Measurements from ENCODE around the gene LRRFIP2. TPM values are rescaled to one million over a fixed set of nuclear protein-coding genes. Genes with fewer than 3 reads are reported as not detected.

LRRFIP2 gene
- total RNA-seq, 1 donor from 2014 or later: 33.9 TPM

- H3K4me1 ChIP-seq (ENCODE audit: control insufficient read depth in 3 of 3, insufficient read depth in 3 of 3, low read length in 3 of 3): peaks cover 16 to 30% (median 18%) of the 10 kb centered on the region in 3 donors
- peak overlapping the region in 2 of 3 donors; percentile 65 to 71 for H3K9ac ChIP-seq (ENCODE audit: low read depth in 1 of 3, low read length in 3 of 3)
- peak overlapping the region; percentile 54 for H3K27ac ChIP-seq (ENCODE audit: low read depth, low read length)
- no peaks in the 10 kb centered on the region for H3K27me3 ChIP-seq (ENCODE audit: control insufficient read depth in 3 of 3, insufficient read depth in 3 of 3, low read length in 3 of 3)
- no peaks in the 10 kb centered on the region for H3K9me3 ChIP-seq (ENCODE audit: control insufficient read depth in 3 of 3, low read length in 3 of 3)
- H3K36me3 ChIP-seq (ENCODE audit: control insufficient read depth in 3 of 3, insufficient read depth in 3 of 3, low read length in 3 of 3): peaks cover 0 to 16% (median 3%) of the 10 kb centered on the region in 3 donors
- H3K4me3 ChIP-seq (ENCODE audit: low read length in 3 of 3): no peak overlapping the region
Measured at GRCh38 chr3:37170513-37170912, 3.9 kb downstream of the LRRFIP2 start.

GRCh38 chr3:37170060-37170459 lies 4.3 kb downstream of the LRRFIP2 start:
- Histone ChIP-seq H3K9me3 (ENCODE audit: control insufficient read depth in 3 of 3, low read length in 3 of 3) (no peaks in the 10 kb centered on the region), H3K27me3 (ENCODE audit: control insufficient read depth in 3 of 3, insufficient read depth in 3 of 3, low read length in 3 of 3) (no peaks in the 10 kb centered on the region), H3K4me1 (ENCODE audit: control insufficient read depth in 3 of 3, insufficient read depth in 3 of 3, low read length in 3 of 3) (peaks cover 16 to 28% (median 18%) of the 10 kb centered on the region in 3 donors), H3K27ac (ENCODE audit: low read depth, low read length) (no peak overlapping the region), H3K4me3 (ENCODE audit: low read length in 3 of 3) (no peak overlapping the region), H3K36me3 (ENCODE audit: control insufficient read depth in 3 of 3, insufficient read depth in 3 of 3, low read length in 3 of 3) (peaks cover 0 to 16% (median 3%) of the 10 kb centered on the region in 3 donors), H3K9ac (ENCODE audit: low read depth in 1 of 3, low read length in 3 of 3) (no peak overlapping the region)

- H3K4me3 ChIP-seq (ENCODE audit: low read length in 3 of 3): no peak overlapping the region
- no peaks in the 10 kb centered on the region for H3K9me3 ChIP-seq (ENCODE audit: control insufficient read depth in 3 of 3, low read length in 3 of 3)
- H3K27me3 ChIP-seq (ENCODE audit: control insufficient read depth in 3 of 3, insufficient read depth in 3 of 3, low read length in 3 of 3): no peaks in the 10 kb centered on the region
- no peak overlapping the region for H3K9ac ChIP-seq (ENCODE audit: low read depth in 1 of 3, low read length in 3 of 3)
- H3K4me1 ChIP-seq (ENCODE audit: control insufficient read depth in 3 of 3, insufficient read depth in 3 of 3, low read length in 3 of 3): peaks cover 13 to 21% (median 18%) of the 10 kb centered on the region in 3 donors
- peaks cover 0 to 16% (median 3%) of the 10 kb centered on the region in 3 donors for H3K36me3 ChIP-seq (ENCODE audit: control insufficient read depth in 3 of 3, insufficient read depth in 3 of 3, low read length in 3 of 3)
- H3K27ac ChIP-seq (ENCODE audit: low read depth, low read length): no peak overlapping the region
Measured at GRCh38 chr3:37168896-37169295, 5.5 kb downstream of the LRRFIP2 start.

GRCh38 chr3:37163262-37164015 lies 10.9 kb downstream of the LRRFIP2 start:
- Histone ChIP-seq H3K36me3 (ENCODE audit: control insufficient read depth in 3 of 3, insufficient read depth in 3 of 3, low read length in 3 of 3) (no peaks in the 10 kb centered on the region), H3K9ac (ENCODE audit: low read depth in 1 of 3, low read length in 3 of 3) (no peak overlapping the region), H3K27me3 (ENCODE audit: control insufficient read depth in 3 of 3, insufficient read depth in 3 of 3, low read length in 3 of 3) (no peaks in the 10 kb centered on the region), H3K27ac (ENCODE audit: low read depth, low read length) (no peak overlapping the region), H3K4me1 (ENCODE audit: control insufficient read depth in 3 of 3, insufficient read depth in 3 of 3, low read length in 3 of 3) (peaks cover 0 to 6% (median 0%) of the 10 kb centered on the region in 3 donors), H3K9me3 (ENCODE audit: control insufficient read depth in 3 of 3, low read length in 3 of 3) (no peaks in the 10 kb centered on the region), H3K4me3 (ENCODE audit: low read length in 3 of 3) (no peak overlapping the region)

- H3K27me3 ChIP-seq (ENCODE audit: control insufficient read depth in 3 of 3, insufficient read depth in 3 of 3, low read length in 3 of 3): no peaks in the 10 kb centered on the region
- no peak overlapping the region for H3K4me3 ChIP-seq (ENCODE audit: low read length in 3 of 3)
- no peaks in the 10 kb centered on the region for H3K36me3 ChIP-seq (ENCODE audit: control insufficient read depth in 3 of 3, insufficient read depth in 3 of 3, low read length in 3 of 3)
- no peaks in the 10 kb centered on the region for H3K9me3 ChIP-seq (ENCODE audit: control insufficient read depth in 3 of 3, low read length in 3 of 3)
- no peak overlapping the region for H3K9ac ChIP-seq (ENCODE audit: low read depth in 1 of 3, low read length in 3 of 3)
- no peak overlapping the region for H3K27ac ChIP-seq (ENCODE audit: low read depth, low read length)
- H3K4me1 ChIP-seq (ENCODE audit: control insufficient read depth in 3 of 3, insufficient read depth in 3 of 3, low read length in 3 of 3): peaks cover 0 to 6% (median 0%) of the 10 kb centered on the region in 3 donors
Measured at GRCh38 chr3:37162501-37163245, 11.7 kb downstream of the LRRFIP2 start.

DNA sequence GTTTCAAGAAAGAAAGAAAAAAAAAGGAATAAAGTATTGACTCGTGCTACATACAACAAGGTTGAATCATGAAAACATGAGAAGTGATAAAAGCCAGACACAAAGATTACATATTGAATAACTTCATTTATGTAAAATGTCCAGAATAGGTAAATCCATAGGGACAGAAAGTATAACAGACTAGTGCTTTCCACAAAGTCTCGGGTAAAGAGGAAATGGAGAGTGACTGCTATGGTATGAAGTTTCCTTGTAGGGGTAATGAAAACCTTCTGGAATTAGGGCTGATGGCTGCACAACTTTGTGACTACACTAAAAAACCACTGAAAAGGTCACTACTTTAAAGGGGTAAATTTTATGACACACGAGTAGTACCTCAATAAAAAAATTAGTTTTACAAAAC lies 13.0 kb downstream of the LRRFIP2 start:
- H3K27me3 ChIP-seq (ENCODE audit: control insufficient read depth in 3 of 3, insufficient read depth in 3 of 3, low read length in 3 of 3): no peaks in the 10 kb centered on the region

GRCh38 chr3:37155782-37156181 lies 18.6 kb downstream of the LRRFIP2 start:
- no peak overlapping the region for H3K27ac ChIP-seq (ENCODE audit: low read depth, low read length)
- no peak overlapping the region for H3K4me3 ChIP-seq (ENCODE audit: low read length in 3 of 3)
- no peaks in the 10 kb centered on the region for H3K36me3 ChIP-seq (ENCODE audit: control insufficient read depth in 3 of 3, insufficient read depth in 3 of 3, low read length in 3 of 3)
- no peaks in the 10 kb centered on the region for H3K9me3 ChIP-seq (ENCODE audit: control insufficient read depth in 3 of 3, low read length in 3 of 3)
- no peak overlapping the region for H3K9ac ChIP-seq (ENCODE audit: low read depth in 1 of 3, low read length in 3 of 3)
- no peaks in the 10 kb centered on the region for H3K4me1 ChIP-seq (ENCODE audit: control insufficient read depth in 3 of 3, insufficient read depth in 3 of 3, low read length in 3 of 3)
- no peaks in the 10 kb centered on the region for H3K27me3 ChIP-seq (ENCODE audit: control insufficient read depth in 3 of 3, insufficient read depth in 3 of 3, low read length in 3 of 3)

More for the DNA sequence above, 13.0 kb downstream of the LRRFIP2 start:
- H3K9me3 ChIP-seq (ENCODE audit: control insufficient read depth in 3 of 3, low read length in 3 of 3): no peaks in the 10 kb centered on the region
- H3K4me1 ChIP-seq (ENCODE audit: control insufficient read depth in 3 of 3, insufficient read depth in 3 of 3, low read length in 3 of 3): peaks cover 0 to 6% (median 0%) of the 10 kb centered on the region in 3 donors
- H3K36me3 ChIP-seq (ENCODE audit: control insufficient read depth in 3 of 3, insufficient read depth in 3 of 3, low read length in 3 of 3): no peaks in the 10 kb centered on the region
- no peak overlapping the region for H3K27ac ChIP-seq (ENCODE audit: low read depth, low read length)
- H3K9ac ChIP-seq (ENCODE audit: low read depth in 1 of 3, low read length in 3 of 3): no peak overlapping the region
- H3K4me3 ChIP-seq (ENCODE audit: low read length in 3 of 3): no peak overlapping the region

DNA sequence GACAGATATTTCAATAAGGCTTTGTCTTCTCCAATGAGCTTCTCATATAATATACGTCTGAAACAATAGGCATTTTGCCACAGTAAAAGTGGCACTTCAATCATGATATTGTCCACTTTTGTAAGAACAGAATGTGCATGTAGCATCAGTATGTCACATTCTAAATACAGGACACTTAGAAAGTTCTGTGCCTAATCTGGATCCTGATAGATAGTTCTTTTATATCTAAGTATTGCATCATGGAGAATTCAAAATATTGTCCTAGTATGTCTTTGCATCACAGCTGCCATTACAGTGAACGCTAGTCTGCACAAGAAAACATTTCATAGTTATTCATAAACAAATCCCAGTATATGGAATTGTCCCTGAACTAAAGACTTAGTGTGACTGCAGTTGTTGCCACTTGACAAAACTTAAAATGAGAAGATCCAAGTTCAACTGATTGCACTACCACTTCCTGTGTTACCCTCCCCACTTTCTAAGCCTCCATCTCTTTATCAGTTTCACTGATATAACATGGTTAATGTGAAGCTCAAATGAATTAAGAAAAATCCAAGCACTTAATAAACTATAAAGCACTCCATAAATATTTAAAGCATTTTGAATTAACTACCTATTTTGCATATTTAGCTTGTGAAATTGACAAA lies 19.6 kb downstream of the LRRFIP2 start:
- Histone ChIP-seq H3K27ac (ENCODE audit: low read depth, low read length) (no peak overlapping the region), H3K9me3 (ENCODE audit: control insufficient read depth in 3 of 3, low read length in 3 of 3) (no peaks in the 10 kb centered on the region), H3K36me3 (ENCODE audit: control insufficient read depth in 3 of 3, insufficient read depth in 3 of 3, low read length in 3 of 3) (no peaks in the 10 kb centered on the region), H3K4me3 (ENCODE audit: low read length in 3 of 3) (no peak overlapping the region), H3K4me1 (ENCODE audit: control insufficient read depth in 3 of 3, insufficient read depth in 3 of 3, low read length in 3 of 3) (no peaks in the 10 kb centered on the region), H3K27me3 (ENCODE audit: control insufficient read depth in 3 of 3, insufficient read depth in 3 of 3, low read length in 3 of 3) (no peaks in the 10 kb centered on the region), H3K9ac (ENCODE audit: low read depth in 1 of 3, low read length in 3 of 3) (no peak overlapping the region)

GRCh38 chr3:37150621-37151020 lies 23.8 kb downstream of the LRRFIP2 start:
- no peaks in the 10 kb centered on the region for H3K9me3 ChIP-seq (ENCODE audit: control insufficient read depth in 3 of 3, low read length in 3 of 3)
- H3K4me3 ChIP-seq (ENCODE audit: low read length in 3 of 3): no peak overlapping the region
- H3K27me3 ChIP-seq (ENCODE audit: control insufficient read depth in 3 of 3, insufficient read depth in 3 of 3, low read length in 3 of 3): no peaks in the 10 kb centered on the region
- no peak overlapping the region for H3K27ac ChIP-seq (ENCODE audit: low read depth, low read length)
- H3K36me3 ChIP-seq (ENCODE audit: control insufficient read depth in 3 of 3, insufficient read depth in 3 of 3, low read length in 3 of 3): no peaks in the 10 kb centered on the region
- H3K9ac ChIP-seq (ENCODE audit: low read depth in 1 of 3, low read length in 3 of 3): no peak overlapping the region
- H3K4me1 ChIP-seq (ENCODE audit: control insufficient read depth in 3 of 3, insufficient read depth in 3 of 3, low read length in 3 of 3): peaks cover 3 to 8% (median 3%) of the 10 kb centered on the region in 3 donors
